HuH-7.5 (cell line): ENCODE measurements around the gene CLEC19A.
"Not testable (repeated sequence)": the region's sequence is repeated elsewhere in the genome, so short reads cannot be mapped to it uniquely, and the experiment has no call there.

Experiments used
- DNase-seq: peaks from one replicate; pipeline ENCODE4 v3.0.0; 2011; ENCODE audit warnings: low spot score

Gene CLEC19A

DNA sequence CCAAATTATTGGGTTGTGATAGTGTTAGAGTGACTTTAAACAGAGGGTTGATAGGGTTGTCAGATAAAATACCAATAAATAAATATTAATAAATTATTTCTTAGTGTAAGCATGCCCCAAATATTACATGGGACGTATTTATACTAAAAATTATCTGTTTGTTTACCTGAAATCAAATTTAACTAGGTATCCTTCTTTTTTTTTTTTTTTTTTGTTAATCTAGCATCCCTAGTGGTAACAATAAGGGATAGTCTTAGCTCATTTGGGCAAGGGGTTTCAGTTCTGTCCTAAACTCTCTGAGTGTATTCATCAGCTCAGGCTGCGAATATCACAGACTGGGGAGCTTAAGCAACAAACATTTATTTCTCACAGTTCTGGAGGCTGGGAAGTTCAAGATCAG lies 1.3 kb downstream of the CLEC19A start:
- no peak for DNase-seq

GRCh38 chr16:19287241-19287640 lies 1.7 kb downstream of the CLEC19A start:
- DNase-seq, result no peak

DNA sequence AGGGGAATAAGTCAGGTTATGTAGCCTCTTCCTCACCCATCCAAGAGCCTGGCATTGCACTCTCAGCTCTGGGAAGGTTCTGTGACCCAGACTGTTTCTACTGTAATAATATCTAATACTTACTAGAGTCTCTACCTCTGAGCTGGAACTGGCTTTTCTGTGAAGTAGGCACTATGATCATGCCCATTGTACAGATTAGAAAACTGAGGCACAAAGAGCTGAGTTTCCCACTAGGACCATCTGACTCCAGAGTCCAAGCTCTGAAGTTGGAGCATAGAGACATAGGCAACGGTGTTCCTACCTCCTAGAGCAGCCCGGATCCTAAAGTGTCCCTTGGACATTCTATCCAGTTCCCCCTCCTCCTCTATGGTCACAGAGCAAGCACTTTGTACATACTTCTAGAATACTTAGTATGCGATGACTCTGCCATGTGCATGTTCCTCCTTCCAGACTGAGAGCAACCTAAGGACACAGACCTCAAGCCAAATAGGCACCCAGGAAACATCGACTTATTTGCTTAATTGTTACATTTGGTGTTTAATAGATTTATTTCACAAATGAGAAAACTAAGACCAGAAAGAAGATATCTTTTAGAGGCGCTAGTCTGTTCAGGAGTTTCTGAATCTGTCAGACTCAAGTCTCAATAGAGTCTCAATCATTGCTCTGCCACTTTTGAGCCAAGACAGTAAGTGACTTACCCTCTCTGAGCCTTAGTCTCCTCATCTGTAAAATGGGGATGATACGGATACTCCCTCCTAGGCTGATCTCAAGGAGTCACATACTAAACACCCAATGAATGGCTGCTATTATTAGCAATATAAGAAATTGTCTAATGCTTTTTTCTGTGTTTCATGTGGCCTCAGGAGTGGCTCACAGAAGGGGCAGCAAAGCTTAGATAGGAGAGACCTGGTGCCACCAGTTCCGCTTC lies 3.6 kb downstream of the CLEC19A start:
- DNase-seq, result no peak

DNA sequence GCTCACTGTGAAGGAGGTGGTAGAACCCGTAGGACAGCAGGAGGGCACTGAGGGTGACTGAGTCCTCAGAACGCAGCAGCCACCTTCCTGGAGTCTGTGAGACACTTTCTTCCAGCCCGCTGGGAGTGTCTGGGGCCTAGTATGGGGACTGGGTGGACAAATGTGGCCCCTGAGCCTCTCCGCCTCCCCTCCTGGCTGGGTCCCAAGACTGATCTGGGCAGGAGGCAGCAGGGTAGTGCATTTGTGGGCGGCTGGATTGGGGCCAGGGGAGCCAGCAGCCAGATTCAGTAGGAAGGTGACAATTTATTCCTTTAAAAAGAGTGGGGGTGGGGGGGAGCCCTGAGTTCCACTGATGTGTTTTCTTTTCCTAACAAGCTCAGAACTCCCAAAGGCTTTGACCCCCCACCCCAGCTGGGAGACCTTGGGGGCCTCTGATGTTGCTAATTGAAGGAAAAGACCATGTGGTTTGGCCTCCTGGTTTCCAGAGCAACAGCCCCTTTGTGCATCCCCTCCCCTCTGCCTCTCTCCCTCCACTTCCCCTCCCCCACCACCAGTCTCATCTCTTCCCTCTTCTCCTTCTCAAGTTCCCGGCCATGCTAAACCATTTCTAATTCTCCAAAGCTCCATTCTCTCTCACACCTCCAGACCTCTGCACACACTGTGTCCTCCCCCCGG lies 4.4 kb downstream of the CLEC19A start:
- DNase-seq, result no peak

DNA sequence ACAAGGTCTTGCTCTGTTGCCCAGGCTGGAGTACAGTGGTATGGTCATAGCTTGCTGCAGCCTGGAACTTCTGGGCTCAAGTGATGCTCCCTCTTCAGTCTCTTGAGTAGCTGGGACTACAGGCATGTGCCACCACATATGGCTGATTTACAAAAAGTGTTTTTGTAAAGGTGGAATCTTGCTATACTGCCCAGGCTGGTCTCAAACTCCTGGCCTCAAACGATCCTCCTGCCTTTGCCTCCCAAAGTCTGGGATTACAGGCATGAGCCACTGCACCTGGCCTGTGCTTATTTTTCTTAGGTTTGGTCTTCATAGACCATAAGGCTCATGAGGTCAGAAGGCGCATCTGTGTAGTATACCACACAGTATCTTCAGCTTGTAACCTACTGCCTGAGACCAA lies 5.3 kb downstream of the CLEC19A start:
- no peak for DNase-seq

- no peak for DNase-seq
These were observed 5.9 kb downstream of the CLEC19A start for GRCh38 chr16:19291475-19291874.

- DNase-seq, result no peak
These were observed 6.7 kb downstream of the CLEC19A start for GRCh38 chr16:19292186-19292585.

- no peak for DNase-seq
These were observed 8.7 kb downstream of the CLEC19A start for GRCh38 chr16:19294156-19294649.

DNA sequence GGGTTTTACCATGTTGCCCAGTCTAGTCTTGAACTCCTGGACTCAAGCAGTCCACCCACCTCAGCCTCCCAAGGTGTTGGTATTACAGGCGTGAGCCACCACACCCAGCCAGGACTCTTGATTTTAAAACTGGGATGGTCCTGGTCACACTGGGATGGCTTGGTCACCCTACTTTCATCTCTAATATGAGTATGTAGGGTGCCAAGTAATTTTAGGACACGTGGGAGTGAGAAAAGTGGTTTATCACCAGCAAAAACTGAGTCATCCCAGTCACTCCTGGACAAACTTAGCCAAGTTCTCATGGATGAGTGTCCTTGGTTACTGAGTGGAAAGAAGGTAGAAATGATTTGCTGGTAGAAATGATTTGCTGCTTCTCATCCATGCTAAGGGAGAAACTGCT lies 9.9 kb downstream of the CLEC19A start:
- DNase-seq, result no peak

GRCh38 chr16:19297454-19297853 lies 11.9 kb downstream of the CLEC19A start:
- DNase-seq, result no peak

- DNase-seq, result no peak
These were observed 14.0 kb downstream of the CLEC19A start for GRCh38 chr16:19299565-19299964.

DNA sequence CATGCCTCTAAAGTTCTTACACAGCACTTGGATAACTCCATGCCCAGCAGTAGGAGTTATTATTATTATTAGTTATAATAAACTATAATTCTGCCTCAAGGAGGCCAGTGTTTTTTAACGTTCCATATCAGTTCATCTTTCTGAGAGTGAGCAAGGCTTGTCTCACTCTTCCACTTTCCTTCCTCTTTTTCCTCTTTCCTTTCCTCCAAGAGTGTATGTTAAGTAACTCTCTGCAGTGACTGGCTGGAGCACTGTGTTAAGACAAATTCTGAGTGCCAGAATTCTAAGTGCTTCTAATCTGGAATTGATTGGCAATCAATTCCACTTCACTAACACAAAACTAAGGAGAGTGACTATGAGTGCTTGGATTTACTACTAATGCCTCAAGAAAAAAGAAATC lies 16.4 kb downstream of the CLEC19A start:
- no peak for DNase-seq

- DNase-seq, result no peak
These were observed 19.2 kb downstream of the CLEC19A start for GRCh38 chr16:19304750-19305149.

DNA sequence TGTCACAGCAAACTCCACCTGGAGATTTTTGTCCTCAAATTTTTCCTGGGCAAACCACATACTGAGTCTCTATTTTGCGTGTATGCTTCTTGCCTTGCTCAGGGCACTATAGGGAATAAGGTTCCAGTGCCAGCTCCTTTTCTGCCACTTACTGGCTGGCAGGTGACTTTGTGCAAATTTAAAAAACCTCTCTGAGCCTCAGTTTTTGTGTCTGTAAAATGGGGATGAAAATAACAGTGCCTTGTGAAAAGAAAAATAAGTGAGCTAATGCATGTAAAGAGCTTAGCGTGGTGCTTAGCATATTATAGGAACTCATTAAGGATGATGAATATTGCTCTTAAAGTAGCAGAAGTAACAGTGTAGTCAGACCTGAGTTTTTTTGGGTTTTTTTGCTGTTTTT lies 19.9 kb downstream of the CLEC19A start:
- no peak for DNase-seq

GRCh38 chr16:19307587-19308241 lies 22.2 kb downstream of the CLEC19A start:
- no peak for DNase-seq

DNA sequence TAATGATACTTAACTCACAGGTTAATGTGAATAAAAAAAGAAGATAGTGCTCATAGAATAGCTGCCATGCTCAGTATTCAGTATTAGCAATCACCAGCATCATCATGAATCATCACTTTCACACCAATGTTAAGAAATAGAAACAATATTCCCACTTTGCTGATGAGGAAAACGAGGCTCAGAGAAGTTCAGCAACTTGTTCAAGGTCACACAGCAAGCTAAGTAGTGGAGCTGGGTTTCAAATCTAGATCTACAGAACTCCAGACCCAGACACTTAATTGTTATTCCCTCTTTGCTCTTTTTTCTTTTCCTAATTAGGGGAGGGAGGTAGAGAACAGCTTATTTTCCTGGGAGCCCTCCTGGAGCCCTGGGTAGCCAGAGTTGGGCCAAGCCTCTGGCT lies 22.9 kb downstream of the CLEC19A start:
- no peak for DNase-seq

DNA sequence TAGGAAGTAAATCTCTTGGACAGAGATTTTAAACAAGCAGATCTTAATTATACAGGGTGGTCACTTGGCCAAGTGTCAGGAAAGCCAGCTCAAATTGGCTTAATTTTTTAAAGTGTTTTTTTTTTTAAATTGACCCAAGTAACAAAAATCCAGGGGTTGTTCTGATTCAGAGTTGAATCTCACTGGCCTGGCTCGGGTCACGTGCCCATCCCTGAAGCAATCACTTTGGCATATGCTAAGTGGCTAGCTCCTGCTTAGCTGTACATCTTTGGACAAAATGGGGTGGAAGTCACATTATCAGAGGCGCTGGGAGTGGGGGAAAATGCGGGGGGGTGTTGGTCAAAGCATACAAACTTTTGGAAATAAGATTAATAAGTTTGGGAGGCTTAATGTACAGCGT lies 23.6 kb downstream of the CLEC19A start:
- no peak for DNase-seq

GRCh38 chr16:19314718-19315425 lies 29.3 kb downstream of the CLEC19A start:
- DNase-seq, result no peak

GRCh38 chr16:19315889-19316433 lies 30.4 kb downstream of the CLEC19A start:
- no peak for DNase-seq

DNA sequence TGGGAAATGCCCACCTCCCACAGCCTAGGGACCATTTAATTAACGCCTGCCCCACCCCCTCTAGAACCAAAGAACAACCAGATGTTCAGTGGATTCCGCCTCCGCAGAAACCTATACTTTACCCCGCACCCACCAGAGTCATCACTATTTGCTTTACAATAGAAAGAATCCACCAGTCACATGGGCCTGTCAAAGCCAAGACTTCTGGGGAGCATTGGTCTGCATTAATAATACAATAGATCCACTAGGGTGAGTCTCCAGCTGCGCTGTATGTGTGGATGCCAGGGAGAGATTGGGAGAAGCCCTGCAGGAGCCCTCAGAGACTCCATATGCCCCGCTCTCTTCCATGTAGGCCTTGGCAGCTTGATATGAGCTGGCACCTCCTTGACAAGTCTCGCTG lies 31.3 kb downstream of the CLEC19A start:
- no peak for DNase-seq

DNA sequence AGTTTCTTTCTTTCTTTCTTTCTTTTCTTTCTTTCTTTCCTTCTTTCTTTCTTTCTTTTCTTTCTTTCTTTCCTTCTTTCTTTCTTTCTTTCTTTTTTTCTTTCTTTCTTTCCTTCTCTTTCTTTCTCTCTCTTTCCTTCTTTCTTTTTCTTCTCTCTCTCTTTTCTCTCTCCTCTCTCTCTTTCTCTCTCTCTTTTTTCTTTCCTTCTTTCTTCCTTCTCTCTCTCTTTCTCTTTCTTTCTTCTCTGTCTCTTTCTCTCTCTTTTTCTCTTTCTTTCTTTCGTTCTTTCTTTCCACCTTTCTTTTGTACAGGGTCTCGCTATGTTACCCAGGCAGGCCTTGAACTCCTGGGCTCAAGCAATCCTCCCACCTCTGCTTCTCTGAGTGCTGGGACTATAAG lies 35.7 kb downstream of the CLEC19A start:
- DNase-seq, result not testable (repeated sequence)

- no peak for DNase-seq
These were observed 38.1 kb downstream of the CLEC19A start for GRCh38 chr16:19323596-19323995.
